Panc1 (cell line): ENCODE measurements around the gene LRRC57. TPM values are rescaled to one million over a fixed set of nuclear protein-coding genes. Genes with fewer than 3 reads are reported as not detected.
A peak's percentile ranks its signal among the peaks of the same experiment; 100 is the strongest.

ENCODE experiments used
- ATAC-seq: fragments of 200-7000 bp; cut with Tn5 transposase; 2 replicates; pipeline ENCODE4 v1.9.1; 2020; ENCODE audit warnings: mild to moderate bottlenecking, moderate library complexity
- Bru-seq: library from RNA; stranded (reverse); fragments of 400-500 nt; gene quantifications from one replicate; lab custom pipeline; 2021; lab: Mats Ljungman, UMichigan
- BruChase-seq, 2 experiments: library from RNA; stranded (reverse); fragments of 400-500 nt; gene quantifications; one replicate each; lab custom pipeline; 2021; lab: Mats Ljungman, UMichigan
- BruUV-seq: library from RNA; stranded (reverse); fragments of 400-500 nt; replicated peaks from 2 replicates; lab custom pipeline; 2021; lab: Mats Ljungman, UMichigan
- CTCF ChIA-PET: fragments of 300-600 bp; sonication (Branson Sonifier 250); formaldehyde crosslinking; loops from one replicate; lab custom pipeline; 2022; ENCODE audit warnings: antibody characterized with exemption; lab: Charles Lee
- POLR2A ChIA-PET: fragments of 300-600 bp; sonication (Branson Sonifier 250); formaldehyde crosslinking; loops from one replicate; lab custom pipeline; 2022; ENCODE audit warnings: antibody characterized with exemption; lab: Charles Lee
- DNase-seq: peaks from one replicate; pipeline ENCODE4 v3.0.0-alpha.2; 2010; ENCODE audit warnings: low read depth, low spot score
- H3K27ac ChIP-seq: 2 replicates; pipeline ENCODE4 v1.5.1; 2011; ENCODE audit warnings: mild to moderate bottlenecking, low read length, inconsistent platforms
- H3K27me3 ChIP-seq: fragments of 200-500 bp; sonication (Bioruptor generic); 2 replicates; pipeline ENCODE4 v1.6.0; 2014; ENCODE audit warnings: low read length, inconsistent platforms; ENCODE audit not compliant: control insufficient read depth, insufficient read depth
- H3K36me3 ChIP-seq: fragments of 200-500 bp; sonication (Bioruptor generic); 2 replicates; pipeline ENCODE4 v1.5.1; 2014; ENCODE audit warnings: inconsistent platforms, mild to moderate bottlenecking, low read length, moderate library complexity; ENCODE audit not compliant: control insufficient read depth, insufficient read depth
- H3K4me1 ChIP-seq: 2 replicates; pipeline ENCODE4 v1.5.1; 2011; ENCODE audit warnings: inconsistent platforms, mild to moderate bottlenecking, low read length, moderate library complexity; ENCODE audit not compliant: control insufficient read depth, insufficient read depth
- H3K4me3 ChIP-seq, 2 experiments: 2 replicates each; pipeline ENCODE4 v1.5.1; 2011 to 2012; ENCODE audit warnings: low read depth in 2 of 2, low read length in 2 of 2, mild to moderate bottlenecking in 2 of 2, inconsistent platforms in 1 of 2, moderate library complexity in 1 of 2
- H3K9me3 ChIP-seq: fragments of 200-500 bp; sonication (Bioruptor generic); 2 replicates; pipeline ENCODE4 v1.5.1; 2014; ENCODE audit warnings: low read depth, mild to moderate bottlenecking, inconsistent platforms, low read length, moderate library complexity; ENCODE audit not compliant: control insufficient read depth, insufficient read depth
- POLR2AphosphoS5 ChIP-seq: IDR thresholded peaks from 2 replicates; pipeline ENCODE4 v1.6.1; 2012; ENCODE audit warnings: mild to moderate bottlenecking, low read depth, low read length, moderate library complexity
- SIN3A ChIP-seq: IDR thresholded peaks from 2 replicates; pipeline ENCODE4 v1.6.1; 2012; ENCODE audit warnings: low read depth, mild to moderate bottlenecking, low read length, moderate library complexity, borderline replicate concordance; ENCODE audit not compliant: insufficient read depth
- TCF7L2 ChIP-seq: IDR thresholded peaks from 2 replicates; pipeline ENCODE4 v1.6.1; 2011; ENCODE audit warnings: mild to moderate bottlenecking, low read depth, low read length, inconsistent platforms
- in situ Hi-C: cut with HindIII; loops from 2 replicates; pipeline ENCODE4 v1.10.0; 2016; ENCODE audit warnings: low sequenced_read_pairs, low pct_unique_long_range_greater_than_20kb
- intact Hi-C: fragments of 100-400 bp; cut with micrococcal nuclease; formaldehyde crosslinking; loops from one replicate; pipeline ENCODE4 v1.10.0; 2022; ENCODE audit not compliant: unreplicated experiment
- long read RNA-seq: library from polyadenylated mRNA; unstranded; transcript quantifications from one replicate; pipeline ENCODE4 v2.0.0, GENCODE V29; 2021; ENCODE audit not compliant: unreplicated experiment
- polyA plus RNA-seq: library from polyadenylated mRNA; unstranded; fragments of >200 nt; gene quantifications from one replicate; pipeline ENCODE4 v1.2.1, GENCODE V29; 2012; ENCODE audit warnings: missing spikeins; ENCODE audit not compliant: insufficient read length
- total RNA-seq: library from RNA; stranded (reverse); gene quantifications from one replicate; pipeline ENCODE4 v1.2.1, GENCODE V29; 2021; ENCODE audit not compliant: unreplicated experiment
- TF ChIP-seq, protein P1 (sequence below), 2 experiments: IDR thresholded peaks; 2 replicates each; pipeline ENCODE4 v1.6.1; 2011 to 2012; ENCODE audit warnings: low read depth in 2 of 2, control low read depth in 1 of 2, low read length in 1 of 2, mild to moderate bottlenecking in 1 of 2, moderate library complexity in 1 of 2; ENCODE audit not compliant: insufficient read depth in 1 of 2
- TF ChIP-seq, protein P2 (sequence below): fragments of 450-650 bp; IDR thresholded peaks from 2 replicates; pipeline ENCODE4 v1.5.1; 2017; ENCODE audit warnings: mild to moderate bottlenecking

The LRRC57 gene
- total RNA-seq, result 39.2 TPM
- 13.2 TPM for polyA plus RNA-seq
- Bru-seq, nascent RNA, result percentile 74 among the genes with signal in this experiment
- percentile 95 among the genes with signal in this experiment for BruChase-seq, experiment 1, labeled RNA remaining after a 2-hour chase
- percentile 97 among the genes with signal in this experiment for BruChase-seq, experiment 2, labeled RNA remaining after a 6-hour chase
- long read RNA-seq, full-length matches to known transcripts, result 75 of 81 reads
- long read RNA-seq, partial matches to known transcripts, result 2 of 81 reads
- long read RNA-seq, other reads (novel, unspliced or antisense), result 4 of 81 reads

DNA sequence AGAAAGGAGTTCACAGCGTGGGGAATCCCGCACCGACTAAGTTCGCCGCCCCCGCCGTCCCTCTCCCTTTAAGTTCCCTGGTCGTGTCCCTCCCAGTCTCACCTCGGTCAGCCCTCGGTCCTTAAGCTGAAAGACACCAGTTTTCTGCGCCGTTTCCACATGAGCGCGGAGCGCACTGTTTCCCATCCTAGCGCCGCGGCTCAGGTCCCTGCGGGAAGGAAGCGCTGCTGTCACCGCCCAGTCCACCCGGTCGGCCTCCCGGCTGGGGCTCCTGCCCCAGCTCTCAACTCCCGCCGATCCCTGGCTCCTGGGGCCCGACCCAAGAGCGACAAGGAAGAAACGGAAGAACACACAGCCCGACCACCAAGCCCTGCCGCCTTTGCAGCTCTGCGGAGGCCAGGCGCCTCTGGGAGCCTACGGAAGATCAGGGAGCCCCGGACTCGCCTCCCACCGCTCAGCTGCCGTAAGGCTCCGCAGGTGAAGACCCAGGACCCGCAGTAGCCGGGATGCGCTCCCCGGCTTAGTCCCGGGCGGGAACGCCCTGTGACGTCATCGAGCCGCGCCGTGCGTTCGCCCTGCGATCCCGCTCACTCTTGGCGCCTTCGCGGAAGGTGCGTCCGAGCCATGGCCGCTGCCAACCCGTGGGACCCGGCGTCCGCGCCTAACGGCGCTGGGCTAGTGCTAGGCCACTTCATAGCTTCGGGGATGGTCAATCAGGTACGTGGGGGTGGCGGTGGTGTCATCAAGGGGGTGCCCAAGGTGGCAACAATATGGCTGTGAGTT lies at the start of gene LRRC57, which contains the start of gene HAUS2:
TSS of gene LRRC57 (minus strand) at position 545 of the 783 bp plus-strand sequence. CDS start at position 186, 359 bp downstream.
TSS of gene HAUS2 (plus strand) at position 590 of the 783 bp plus-strand sequence. CDS start at position 625, 35 bp downstream.
- POLR2A ChIA-PET, result interaction anchor here (0.5 to 0.6 kb wide), 4 partner anchors 20 to 687 kb away, joined by 3 to 5 read pairs (median 4); partner anchors contain the start of gene STARD9
- Histone ChIP-seq H3K4me3 (peak within 1 kb of the TSS; percentile 83 to 100), H3K27ac (peak within 1 kb of the TSS; percentile 94), H3K27me3 (no peaks in the 10 kb centered on the region), H3K4me1 (peaks cover 27% of the 10 kb centered on the region), H3K9me3 (no peaks in the 10 kb centered on the region), H3K36me3 (peaks cover 3% of the 10 kb centered on the region)
- intact Hi-C loops, result no loop called here
- ATAC-seq (peak; percentile 97), DNase-seq (peak; percentile 47)
- TF ChIP-seq, protein P1, sequence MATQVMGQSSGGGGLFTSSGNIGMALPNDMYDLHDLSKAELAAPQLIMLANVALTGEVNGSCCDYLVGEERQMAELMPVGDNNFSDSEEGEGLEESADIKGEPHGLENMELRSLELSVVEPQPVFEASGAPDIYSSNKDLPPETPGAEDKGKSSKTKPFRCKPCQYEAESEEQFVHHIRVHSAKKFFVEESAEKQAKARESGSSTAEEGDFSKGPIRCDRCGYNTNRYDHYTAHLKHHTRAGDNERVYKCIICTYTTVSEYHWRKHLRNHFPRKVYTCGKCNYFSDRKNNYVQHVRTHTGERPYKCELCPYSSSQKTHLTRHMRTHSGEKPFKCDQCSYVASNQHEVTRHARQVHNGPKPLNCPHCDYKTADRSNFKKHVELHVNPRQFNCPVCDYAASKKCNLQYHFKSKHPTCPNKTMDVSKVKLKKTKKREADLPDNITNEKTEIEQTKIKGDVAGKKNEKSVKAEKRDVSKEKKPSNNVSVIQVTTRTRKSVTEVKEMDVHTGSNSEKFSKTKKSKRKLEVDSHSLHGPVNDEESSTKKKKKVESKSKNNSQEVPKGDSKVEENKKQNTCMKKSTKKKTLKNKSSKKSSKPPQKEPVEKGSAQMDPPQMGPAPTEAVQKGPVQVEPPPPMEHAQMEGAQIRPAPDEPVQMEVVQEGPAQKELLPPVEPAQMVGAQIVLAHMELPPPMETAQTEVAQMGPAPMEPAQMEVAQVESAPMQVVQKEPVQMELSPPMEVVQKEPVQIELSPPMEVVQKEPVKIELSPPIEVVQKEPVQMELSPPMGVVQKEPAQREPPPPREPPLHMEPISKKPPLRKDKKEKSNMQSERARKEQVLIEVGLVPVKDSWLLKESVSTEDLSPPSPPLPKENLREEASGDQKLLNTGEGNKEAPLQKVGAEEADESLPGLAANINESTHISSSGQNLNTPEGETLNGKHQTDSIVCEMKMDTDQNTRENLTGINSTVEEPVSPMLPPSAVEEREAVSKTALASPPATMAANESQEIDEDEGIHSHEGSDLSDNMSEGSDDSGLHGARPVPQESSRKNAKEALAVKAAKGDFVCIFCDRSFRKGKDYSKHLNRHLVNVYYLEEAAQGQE (IDR thresholded peaks at IDR 0.05; ENCODE audit: insufficient read depth in 1 of 2, low read depth in 2 of 2, low read length in 1 of 2), result no peak; a peak in 1 of 4 replicates
- TF ChIP-seq SIN3A (peak; percentile 97), POLR2AphosphoS5 (peak; percentile 96)
- no TSS peak for BruUV-seq
- CTCF ChIA-PET, result interaction anchor here (0.6 kb wide), 2 partner anchors 34 to 494 kb away, joined by 3 to 5 read pairs; no protein-coding TSS in a partner anchor
- in situ Hi-C loops, result no loop called here

DNA sequence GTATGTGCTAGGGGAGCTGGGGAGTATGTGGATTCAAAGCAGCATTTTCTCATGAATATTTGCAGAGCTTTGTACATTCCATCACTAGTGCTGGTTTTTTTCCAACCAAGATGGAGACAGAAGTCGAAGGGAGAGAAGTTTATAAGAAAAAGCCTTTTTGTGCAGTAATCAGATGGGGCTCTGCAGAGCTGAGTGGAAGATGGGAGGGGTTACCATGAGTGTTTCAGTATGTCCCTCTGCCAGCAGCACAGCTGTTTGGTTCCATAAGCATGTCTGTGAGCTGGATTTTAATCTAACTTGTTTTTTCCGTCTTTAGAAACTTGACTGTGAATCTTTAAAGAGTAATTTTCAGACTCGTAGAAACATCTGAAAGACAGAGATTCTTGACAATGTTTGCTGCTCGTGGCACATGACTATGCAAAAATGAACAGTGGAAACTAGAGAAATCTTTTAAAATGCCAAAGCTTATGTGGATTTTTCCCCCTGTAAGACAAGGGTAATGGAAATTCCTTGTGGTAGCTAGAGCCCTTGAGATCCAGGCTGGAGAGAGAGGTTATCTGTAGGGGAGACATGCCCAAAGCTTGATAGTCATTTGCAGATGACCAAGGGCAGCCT lies 47.1 kb upstream of the LRRC57 start:
- TF ChIP-seq SIN3A (no peak), POLR2AphosphoS5 (no peak), TCF7L2 (no peak)
- TF ChIP-seq, protein P1 (IDR thresholded peaks at IDR 0.05; ENCODE audit: insufficient read depth in 1 of 2, low read depth in 2 of 2, low read length in 1 of 2), result no peak
- TF ChIP-seq, protein P2, sequence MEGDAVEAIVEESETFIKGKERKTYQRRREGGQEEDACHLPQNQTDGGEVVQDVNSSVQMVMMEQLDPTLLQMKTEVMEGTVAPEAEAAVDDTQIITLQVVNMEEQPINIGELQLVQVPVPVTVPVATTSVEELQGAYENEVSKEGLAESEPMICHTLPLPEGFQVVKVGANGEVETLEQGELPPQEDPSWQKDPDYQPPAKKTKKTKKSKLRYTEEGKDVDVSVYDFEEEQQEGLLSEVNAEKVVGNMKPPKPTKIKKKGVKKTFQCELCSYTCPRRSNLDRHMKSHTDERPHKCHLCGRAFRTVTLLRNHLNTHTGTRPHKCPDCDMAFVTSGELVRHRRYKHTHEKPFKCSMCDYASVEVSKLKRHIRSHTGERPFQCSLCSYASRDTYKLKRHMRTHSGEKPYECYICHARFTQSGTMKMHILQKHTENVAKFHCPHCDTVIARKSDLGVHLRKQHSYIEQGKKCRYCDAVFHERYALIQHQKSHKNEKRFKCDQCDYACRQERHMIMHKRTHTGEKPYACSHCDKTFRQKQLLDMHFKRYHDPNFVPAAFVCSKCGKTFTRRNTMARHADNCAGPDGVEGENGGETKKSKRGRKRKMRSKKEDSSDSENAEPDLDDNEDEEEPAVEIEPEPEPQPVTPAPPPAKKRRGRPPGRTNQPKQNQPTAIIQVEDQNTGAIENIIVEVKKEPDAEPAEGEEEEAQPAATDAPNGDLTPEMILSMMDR, result no peak
- ATAC-seq, result no peak
- Histone ChIP-seq H3K27me3 (no peaks in the 10 kb centered on the region), H3K4me1 (no peaks in the 10 kb centered on the region), H3K4me3 (no peak overlapping the region), H3K36me3 (no peaks in the 10 kb centered on the region), H3K9me3 (no peaks in the 10 kb centered on the region), H3K27ac (no peak overlapping the region)
- no peak for DNase-seq
- intact Hi-C loops, result no loop called here
- in situ Hi-C loops, result no loop called here
- POLR2A ChIA-PET, result interaction anchor here (0.7 kb wide), 1 partner anchor 21 kb away, joined by 3 read pairs; no protein-coding TSS in a partner anchor
- CTCF ChIA-PET, result no interaction called here
- BruUV-seq, result no TSS peak
